ENCODE data around the gene PPARA.

- TF ChIP-seq POLR2A (IDR thresholded peaks at IDR 0.05; ENCODE audit: low read depth, low read length) (no peak), TAF1 (IDR thresholded peaks at IDR 0.05; ENCODE audit: borderline replicate concordance, low read depth, low read length) (no peak), POLR2AphosphoS5 (IDR thresholded peaks at IDR 0.05; ENCODE audit: low read depth, low read length) (no peak)
Observed at GRCh38 chr22:46125816-46126765, 24.2 kb upstream of the PPARA start.

Data from GM12892 (cell line).